Activated CD8-positive, alpha-beta T cell treated with anti-CD3 and anti-CD28 coated beads for 36 hours (primary cell): ENCODE data around the gene ADRB1. TPM values are rescaled to one million over a fixed set of nuclear protein-coding genes. Genes with fewer than 3 reads are reported as not detected.

Source experiments
- ATAC-seq: fragments of 200-7000 bp; cut with Tn5 transposase; one replicate; pipeline ENCODE4 v1.10.0; 2021; ENCODE audit warnings: mild to moderate bottlenecking, moderate library complexity
- CTCF ChIA-PET: fragments of 350-600 bp; sonication (Branson Sonifier 250); formaldehyde crosslinking; loops from one replicate; lab custom pipeline; 2021; ENCODE audit warnings: antibody characterized with exemption; lab: Charles Lee
- POLR2A ChIA-PET: fragments of 350-600 bp; sonication (Branson Sonifier 250); formaldehyde crosslinking; loops from one replicate; lab custom pipeline; 2021; ENCODE audit warnings: antibody characterized with exemption; lab: Charles Lee
- DNase-seq: peaks from one replicate; pipeline ENCODE4 v3.0.0-alpha.2; 2020
- H3K27ac Mint-ChIP-seq: one replicate; pipeline ENCODE4 v1.8.0; 2021; ENCODE audit warnings: mild to moderate bottlenecking, mixed read lengths
- H3K27me3 Mint-ChIP-seq: one replicate; pipeline ENCODE4 v1.8.0; 2021; ENCODE audit warnings: mixed read lengths
- H3K36me3 Mint-ChIP-seq: one replicate; pipeline ENCODE4 v1.8.0; 2021; ENCODE audit warnings: low read depth, mixed read lengths
- H3K4me1 Mint-ChIP-seq: one replicate; pipeline ENCODE4 v1.8.0; 2021; ENCODE audit warnings: low read depth, mixed read lengths
- H3K4me3 Mint-ChIP-seq: one replicate; pipeline ENCODE4 v1.8.0; 2021; ENCODE audit warnings: mild to moderate bottlenecking, moderate library complexity, mixed read lengths
- H3K9me3 Mint-ChIP-seq: one replicate; pipeline ENCODE4 v1.8.0; 2021; ENCODE audit warnings: mixed read lengths
- CTCF ChIP-seq: fragments of 200-600 bp; IDR thresholded peaks from one replicate; pipeline ENCODE4 v1.8.0; 2022; ENCODE audit warnings: antibody characterized with exemption, mild to moderate bottlenecking
- intact Hi-C: fragments of 100-400 bp; cut with micrococcal nuclease; formaldehyde crosslinking; loops from one replicate; pipeline ENCODE4 v1.10.0; 2022
- total RNA-seq, 2 experiments: library from RNA; stranded (reverse); gene quantifications; one replicate each; pipeline ENCODE4 v1.2.3, GENCODE V29; 2021

Gene ADRB1
- total RNA-seq, 2 experiments from 2014 or later, result 0.27 to 0.40 TPM

DNA sequence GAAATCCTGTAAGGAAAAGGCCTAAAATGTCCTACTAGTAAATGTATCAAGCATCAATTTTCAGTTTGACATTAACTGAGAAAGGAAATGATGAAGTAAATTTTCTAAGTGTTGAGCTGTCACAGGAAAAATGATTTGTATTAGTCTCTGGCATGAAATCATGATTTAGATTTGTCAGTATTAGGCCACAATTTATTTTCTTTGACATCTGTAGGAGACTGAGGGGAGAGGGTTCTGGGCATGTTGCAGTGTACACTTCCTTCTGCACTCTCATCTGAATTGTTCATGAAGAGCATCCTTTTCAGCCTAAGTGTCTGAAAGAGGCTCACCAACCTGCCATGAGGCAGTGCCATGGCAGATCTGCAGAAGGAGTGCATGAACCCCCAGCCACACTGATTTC is 15.9 kb downstream of the ADRB1 start:
- H3K4me3 Mint-ChIP-seq, result no peak overlapping the region
- H3K4me1 Mint-ChIP-seq, result peaks cover 13% of the 10 kb centered on the region
- DNase-seq, result no peak
- ChIA-PET CTCF (interaction anchor here (1.1 kb wide), 1 partner anchor 10 kb away, joined by 4 read pairs; no protein-coding TSS in a partner anchor), POLR2A (no interaction called here)
- intact Hi-C loops, result no loop called here
- TF ChIP-seq CTCF, result no peak
- no peaks in the 10 kb centered on the region for H3K36me3 Mint-ChIP-seq
- H3K27ac Mint-ChIP-seq, result no peak overlapping the region
- peaks cover 7% of the 10 kb centered on the region for H3K27me3 Mint-ChIP-seq
- no peaks in the 10 kb centered on the region for H3K9me3 Mint-ChIP-seq
- ATAC-seq, result no peak

GRCh38 chr10:114060456-114060855 is 16.8 kb downstream of the ADRB1 start:
- H3K9me3 Mint-ChIP-seq, result no peaks in the 10 kb centered on the region
- no peak overlapping the region for H3K27ac Mint-ChIP-seq
- ChIA-PET CTCF (interaction anchor here (1.1 kb wide), 2 partner anchors 9 to 30 kb away, joined by 3 to 4 read pairs; no protein-coding TSS in a partner anchor), POLR2A (no interaction called here)
- no peak for DNase-seq
- no peak for ATAC-seq
- intact Hi-C loops, result no loop called here
- no peaks in the 10 kb centered on the region for H3K36me3 Mint-ChIP-seq
- H3K27me3 Mint-ChIP-seq, result peaks cover 7% of the 10 kb centered on the region
- H3K4me3 Mint-ChIP-seq, result no peak overlapping the region
- no peak for TF ChIP-seq CTCF
- peaks cover 13% of the 10 kb centered on the region for H3K4me1 Mint-ChIP-seq

- ChIA-PET POLR2A (no interaction called here), CTCF (interaction anchor here (1.1 kb wide), 1 partner anchor 30 kb away, joined by 3 read pairs; no protein-coding TSS in a partner anchor)
- Mint-ChIP-seq H3K4me3 (no peak overlapping the region), H3K27ac (no peak overlapping the region), H3K27me3 (peaks cover 7% of the 10 kb centered on the region), H3K4me1 (peaks cover 13% of the 10 kb centered on the region), H3K9me3 (no peaks in the 10 kb centered on the region), H3K36me3 (no peaks in the 10 kb centered on the region)
- no peak for TF ChIP-seq CTCF
- DNase-seq (no peak), ATAC-seq (peak; percentile 45)
- intact Hi-C loops, result no loop called here
These were observed 17.5 kb downstream of the ADRB1 start for GRCh38 chr10:114061148-114061547.

DNA sequence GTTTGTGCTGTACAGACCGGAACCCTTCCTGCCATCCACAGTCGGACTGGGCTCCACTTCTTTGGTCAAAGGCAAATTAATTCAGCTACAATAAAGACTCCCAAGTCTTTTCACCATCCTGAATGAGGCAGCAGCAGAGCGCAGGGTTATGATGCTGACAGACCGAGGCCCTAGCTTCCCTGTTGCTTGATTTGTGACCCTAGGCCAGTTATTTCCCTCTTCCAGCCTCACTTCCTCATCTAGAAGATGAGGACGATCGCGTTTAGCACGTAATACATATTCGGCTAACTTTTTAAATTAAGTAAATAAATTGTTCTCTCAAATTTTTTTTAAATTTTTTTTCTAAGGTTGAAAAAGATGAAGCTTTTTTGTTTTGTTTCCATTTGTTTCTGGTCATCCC is 18.1 kb downstream of the ADRB1 start:
- ATAC-seq, result no peak
- Mint-ChIP-seq H3K4me3 (no peak overlapping the region), H3K27me3 (peaks cover 7% of the 10 kb centered on the region), H3K36me3 (no peaks in the 10 kb centered on the region), H3K9me3 (no peaks in the 10 kb centered on the region), H3K4me1 (peaks cover 13% of the 10 kb centered on the region), H3K27ac (no peak overlapping the region)
- TF ChIP-seq CTCF, result no peak
- CTCF ChIA-PET, result no interaction called here
- DNase-seq, result no peak
- POLR2A ChIA-PET, result no interaction called here
- intact Hi-C loops, result no loop called here

GRCh38 chr10:114064151-114065048 is 20.7 kb downstream of the ADRB1 start:
- intact Hi-C loops, result no loop called here
- TF ChIP-seq CTCF, result no peak
- ATAC-seq (no peak), DNase-seq (no peak)
- H3K36me3 Mint-ChIP-seq, result no peaks in the 10 kb centered on the region
- H3K4me3 Mint-ChIP-seq, result no peak overlapping the region
- ChIA-PET POLR2A (interaction anchor here (1.6 kb wide), 1 partner anchor 10 kb away, joined by 5 read pairs; no protein-coding TSS in a partner anchor), CTCF (no interaction called here)
- no peaks in the 10 kb centered on the region for H3K9me3 Mint-ChIP-seq
- peaks cover 7% of the 10 kb centered on the region for H3K27me3 Mint-ChIP-seq
- peaks cover 18% of the 10 kb centered on the region for H3K4me1 Mint-ChIP-seq
- no peak overlapping the region for H3K27ac Mint-ChIP-seq
